ENCODE data around the gene RNU2-63P.
"Not testable (repeated sequence)": the region's sequence is repeated elsewhere in the genome, so short reads cannot be mapped to it uniquely, and the experiment has no call there.

The RNU2-63P gene

DNA sequence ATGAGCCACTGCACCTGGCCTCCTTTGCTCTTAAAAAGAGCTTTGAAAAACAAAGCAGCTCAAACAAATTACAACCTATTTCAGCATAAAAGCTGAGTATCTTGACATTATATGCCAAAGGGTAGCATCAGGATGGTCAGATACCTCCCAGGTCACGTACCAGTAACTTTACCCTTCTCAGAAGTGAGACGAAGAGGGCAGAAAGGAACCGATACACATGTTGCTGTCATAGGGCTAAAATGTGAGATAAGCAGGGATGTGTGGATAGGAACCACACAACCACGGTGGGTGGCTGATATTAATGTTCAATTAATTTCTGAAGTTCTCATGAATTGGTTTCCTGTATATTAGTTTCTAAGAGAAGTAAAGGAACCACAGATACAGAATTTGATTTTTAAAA, 12.6 kb upstream of the RNU2-63P start:
- DNase-seq (ENCODE audit: low spot score) = no peak

GRCh38 chr2:88027697-88028389, 11.5 kb upstream of the RNU2-63P start:
- no peak for DNase-seq (ENCODE audit: low spot score)

- no peak for DNase-seq (ENCODE audit: low spot score)
These were observed 8.2 kb upstream of the RNU2-63P start for GRCh38 chr2:88024509-88024908.

DNA sequence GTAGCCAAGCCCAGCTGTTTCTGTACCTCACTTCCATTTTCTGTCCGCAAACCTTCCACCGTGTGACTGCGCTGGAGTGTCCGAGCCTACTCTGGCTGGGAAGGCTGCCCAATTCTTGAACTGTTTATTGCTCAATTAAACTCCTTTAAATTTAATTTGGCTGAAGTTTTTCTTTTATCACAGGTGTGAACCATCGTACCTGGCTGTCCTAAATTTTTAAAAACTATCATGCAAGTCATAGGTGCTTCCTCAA, 6.2 kb upstream of the RNU2-63P start:
- DNase-seq (ENCODE audit: low spot score) = no peak

DNA sequence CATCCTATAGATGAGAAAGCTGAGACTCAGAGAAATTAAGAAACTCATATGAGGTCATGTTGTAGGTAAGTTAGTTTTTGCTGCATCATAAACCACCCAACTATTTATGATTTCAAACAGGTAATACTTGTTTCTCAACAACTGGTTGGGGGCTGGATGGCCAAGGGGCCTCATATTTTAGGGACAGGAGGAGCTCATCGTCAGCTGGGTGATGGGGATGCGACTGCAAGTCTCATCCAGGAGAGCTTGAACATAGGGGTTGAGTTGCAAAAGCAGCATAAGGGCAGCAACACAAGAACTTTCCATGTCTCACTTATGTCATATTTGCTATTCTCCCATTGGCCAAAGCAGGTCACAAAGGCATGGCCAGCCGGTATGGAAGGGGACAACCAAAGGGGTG, 3.6 kb upstream of the RNU2-63P start:
- DNase-seq (ENCODE audit: low spot score) = no peak

- DNase-seq (ENCODE audit: low spot score) = no peak
These were observed 2.6 kb upstream of the RNU2-63P start for GRCh38 chr2:88018909-88019308.

DNA sequence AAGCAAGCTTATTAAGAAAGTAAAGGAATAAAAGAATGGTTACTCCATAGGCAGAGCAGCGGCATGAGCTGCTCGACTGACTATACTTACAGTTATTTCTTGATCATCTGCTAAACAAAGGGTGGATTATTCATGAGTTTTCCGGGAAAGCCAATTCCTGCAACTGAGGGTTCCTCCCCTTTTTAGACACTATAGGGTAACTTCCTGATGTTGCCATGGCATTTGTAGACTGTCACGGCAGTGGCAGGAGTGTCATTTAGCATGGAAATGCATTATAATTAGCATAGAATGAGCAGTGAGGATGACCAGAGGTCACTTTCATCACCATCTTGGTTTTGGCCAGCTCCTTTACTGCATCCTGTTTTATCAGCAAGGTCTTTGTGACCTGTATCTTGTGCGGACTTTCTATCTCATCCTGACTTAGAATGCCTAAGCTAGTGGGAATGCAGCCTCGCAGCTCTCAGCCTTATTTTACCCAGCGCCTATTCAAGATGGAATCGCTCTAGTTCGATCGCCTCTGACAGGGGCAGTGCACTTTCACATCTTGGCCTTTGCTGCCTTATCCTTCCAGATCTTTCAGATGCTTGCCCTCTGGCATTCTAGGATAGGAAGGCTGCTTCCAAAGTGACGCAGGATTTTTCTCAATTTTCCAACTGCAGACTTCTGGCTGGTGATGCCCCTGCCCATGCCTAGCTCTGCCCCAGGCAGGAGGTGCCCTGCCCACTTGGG, 1.9 kb upstream of the RNU2-63P start:
- DNase-seq (ENCODE audit: low spot score) = not testable (repeated sequence)

GRCh38 chr2:88017780-88018038, 1.4 kb upstream of the RNU2-63P start:
- not testable (repeated sequence) for DNase-seq (ENCODE audit: low spot score)

- DNase-seq (ENCODE audit: low spot score) = peak; percentile 46
These were observed 823 bp upstream of the RNU2-63P start for GRCh38 chr2:88016960-88017779.

GRCh38 chr2:88011011-88011410, 5.3 kb downstream of the RNU2-63P start:
- DNase-seq (ENCODE audit: low spot score) = no peak

GRCh38 chr2:88010136-88010535, 6.2 kb downstream of the RNU2-63P start:
- no peak for DNase-seq (ENCODE audit: low spot score)

- DNase-seq (ENCODE audit: low spot score) = no peak
These were observed 9.4 kb downstream of the RNU2-63P start for GRCh38 chr2:88006912-88007439.

DNA sequence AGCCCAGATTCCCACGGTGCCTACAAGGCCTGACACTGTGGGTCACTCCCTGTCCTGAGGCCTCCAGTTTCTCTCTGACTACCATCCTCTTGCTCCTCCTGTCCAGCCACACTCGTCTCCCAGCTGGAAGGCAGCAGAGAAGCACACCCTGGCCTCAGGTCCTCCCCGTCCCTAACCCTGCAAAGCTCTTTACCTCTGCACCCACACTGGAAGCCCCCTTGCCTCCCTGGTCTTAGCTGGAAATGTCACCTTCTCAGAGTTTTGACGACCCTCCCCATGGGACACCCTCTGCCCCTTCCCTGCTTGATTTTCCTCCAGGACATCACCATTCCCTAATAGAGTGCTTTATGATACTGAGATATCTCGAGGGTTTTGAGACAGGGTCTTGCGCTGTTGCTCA, 10.6 kb downstream of the RNU2-63P start:
- no peak for DNase-seq (ENCODE audit: low spot score)

GRCh38 chr2:88003074-88003755, 13.1 kb downstream of the RNU2-63P start:
- no peak for DNase-seq (ENCODE audit: low spot score)

- DNase-seq (ENCODE audit: low spot score) = no peak
These were observed 14.0 kb downstream of the RNU2-63P start for GRCh38 chr2:88002359-88002707.

DNA sequence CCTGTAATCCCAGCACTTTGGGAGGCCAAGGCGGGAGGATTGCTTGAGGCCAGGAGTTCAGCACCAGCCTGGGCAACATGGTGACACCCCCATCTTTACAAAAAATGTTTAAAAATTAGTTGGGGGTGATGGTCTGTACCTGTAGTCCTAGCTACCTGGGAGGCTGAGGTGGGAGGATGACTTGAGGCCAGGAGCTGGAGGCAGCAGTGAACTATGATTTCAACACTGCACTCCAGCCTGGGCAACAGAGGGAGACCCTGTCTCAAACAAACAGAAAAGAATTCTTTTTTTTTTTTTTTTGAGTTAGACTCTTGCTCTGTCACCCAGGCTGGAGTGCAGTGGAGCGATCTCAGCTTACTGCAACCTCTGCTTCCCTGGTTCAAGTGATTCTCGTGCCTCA, 15.9 kb downstream of the RNU2-63P start:
- not testable (repeated sequence) for DNase-seq (ENCODE audit: low spot score)

DNA sequence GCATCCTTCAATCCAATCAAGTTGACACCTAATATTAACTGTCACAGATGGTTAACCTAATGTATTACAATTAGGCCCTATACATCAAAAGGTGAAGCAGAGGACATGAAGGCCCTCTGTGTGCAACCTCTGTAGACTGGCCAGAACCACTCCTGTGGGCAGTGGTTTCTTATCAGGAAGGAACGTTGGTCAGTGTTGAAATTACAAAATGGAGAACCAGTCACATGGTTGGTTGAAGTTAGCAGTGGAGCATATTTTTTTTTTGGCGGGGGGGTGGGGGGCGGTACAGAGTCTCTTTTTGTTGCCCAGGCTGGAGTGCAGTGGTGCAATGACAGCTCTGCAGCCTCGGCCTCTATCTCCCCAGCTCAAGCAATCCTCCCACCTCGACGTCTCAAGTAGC, 19.8 kb downstream of the RNU2-63P start:
- DNase-seq (ENCODE audit: low spot score) = no peak

- no peak for DNase-seq (ENCODE audit: low spot score)
These were observed 20.6 kb downstream of the RNU2-63P start for GRCh38 chr2:87995756-87996155.

GRCh38 chr2:87994304-87994850, 22.0 kb downstream of the RNU2-63P start:
- DNase-seq (ENCODE audit: low spot score) = not testable (repeated sequence)

DNA sequence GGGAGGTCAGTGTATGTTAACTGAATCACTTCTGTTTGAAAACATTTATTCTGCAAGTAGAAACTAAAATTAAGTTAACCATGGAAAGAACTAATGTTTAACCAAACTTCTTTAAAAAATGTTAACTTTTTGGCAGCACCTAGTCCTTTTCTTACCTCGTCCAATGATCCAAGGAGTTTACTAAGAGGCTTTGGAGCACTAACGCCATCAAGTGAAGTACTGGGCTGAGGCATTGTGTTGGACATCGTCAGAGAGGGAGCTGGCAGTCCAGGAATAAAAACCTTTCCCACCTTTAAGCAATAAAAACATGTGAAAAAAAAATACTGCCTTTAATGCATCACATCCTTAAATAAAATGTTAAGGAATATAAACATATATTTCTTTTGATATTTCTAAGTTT, 23.8 kb downstream of the RNU2-63P start:
- not testable (repeated sequence) for DNase-seq (ENCODE audit: low spot score)

DNA sequence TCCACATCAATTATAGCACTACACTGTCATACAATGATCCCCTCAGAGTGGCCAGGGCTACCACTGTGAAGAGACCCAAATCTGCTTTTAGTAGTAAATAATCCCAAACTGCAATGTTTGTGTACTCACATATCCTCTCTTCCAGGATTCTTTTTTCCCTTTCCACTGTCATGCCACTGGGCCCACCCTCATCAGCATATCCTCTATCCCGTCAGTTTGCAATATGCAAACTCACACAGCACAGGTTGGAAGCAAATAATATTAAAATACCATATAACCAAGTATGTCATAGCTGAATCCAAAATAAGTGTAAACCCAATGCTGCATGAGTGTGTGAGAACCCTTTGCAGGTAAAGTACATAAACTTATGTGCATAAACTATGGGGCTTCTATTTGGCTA, 28.9 kb downstream of the RNU2-63P start:
- not testable (repeated sequence) for DNase-seq (ENCODE audit: low spot score)

DNA sequence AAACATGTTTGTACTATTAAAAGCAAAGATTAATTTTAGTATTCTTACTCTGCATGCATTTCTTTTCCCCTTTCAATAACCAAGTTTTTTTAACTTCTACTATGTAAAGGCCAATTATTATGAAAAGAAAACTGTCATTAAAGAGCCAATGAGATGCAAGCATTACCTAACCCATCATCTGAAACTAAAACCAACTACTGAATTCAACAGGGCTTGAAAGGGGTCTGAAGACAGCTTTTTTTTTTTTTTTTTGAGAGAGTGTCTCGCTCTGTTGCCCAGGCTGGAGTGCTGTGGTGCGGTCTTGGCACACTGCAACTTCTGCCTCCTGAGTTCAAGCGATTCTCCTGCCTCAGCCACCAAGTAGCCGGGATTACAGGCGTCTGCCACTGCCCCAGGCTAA, 30.4 kb downstream of the RNU2-63P start:
- DNase-seq (ENCODE audit: low spot score) = not testable (repeated sequence)
